Fibroblast of skin of left quadriceps (primary cell): Measurements from ENCODE around the gene TWIST2.

Experiments used
- DNase-seq, 2 experiments: peaks; one replicate each; pipeline ENCODE4 v3.0.0-alpha.2; 2013; ENCODE audit warnings: low read depth in 2 of 2

TWIST2 gene

GRCh38 chr2:238916875-238917590, 69.1 kb downstream of the TWIST2 start:
- no peak for DNase-seq

GRCh38 chr2:238919307-238919706, 71.4 kb downstream of the TWIST2 start:
- DNase-seq: no peak

GRCh38 chr2:238920053-238920452, 72.2 kb downstream of the TWIST2 start:
- DNase-seq: no peak

GRCh38 chr2:238920601-238921001, 72.7 kb downstream of the TWIST2 start:
- DNase-seq: no peak

- no peak for DNase-seq
Observed at GRCh38 chr2:238921259-238921658, 73.4 kb downstream of the TWIST2 start.

- DNase-seq: no peak
Observed at GRCh38 chr2:238921681-238922319, 73.9 kb downstream of the TWIST2 start.

GRCh38 chr2:238922435-238922834, 74.5 kb downstream of the TWIST2 start:
- no peak for DNase-seq

- DNase-seq: no peak
Observed at GRCh38 chr2:238924032-238924431, 76.1 kb downstream of the TWIST2 start.

GRCh38 chr2:238924796-238925195, 76.9 kb downstream of the TWIST2 start:
- DNase-seq: no peak

- DNase-seq: no peak
Observed at GRCh38 chr2:238925281-238925680, 77.4 kb downstream of the TWIST2 start.

GRCh38 chr2:238925816-238926521, 78.1 kb downstream of the TWIST2 start:
- no peak for DNase-seq

- DNase-seq: no peak
Observed at GRCh38 chr2:238926761-238927611, 79.1 kb downstream of the TWIST2 start.

GRCh38 chr2:238927746-238928519, 80.0 kb downstream of the TWIST2 start:
- no peak for DNase-seq

GRCh38 chr2:238928520-238929241, 80.8 kb downstream of the TWIST2 start:
- no peak for DNase-seq

GRCh38 chr2:238929242-238930081, 81.6 kb downstream of the TWIST2 start:
- DNase-seq: no peak

- DNase-seq: no peak
Observed at GRCh38 chr2:238930216-238930615, 82.3 kb downstream of the TWIST2 start.

GRCh38 chr2:238936162-238937052, 88.5 kb downstream of the TWIST2 start:
- DNase-seq: no peak

GRCh38 chr2:238938003-238938400, 90.1 kb downstream of the TWIST2 start:
- DNase-seq: no peak
